PC-9 (cell line): Measurements from ENCODE around the gene TLCD3A. TPM values are rescaled to one million over a fixed set of nuclear protein-coding genes. Genes with fewer than 3 reads are reported as not detected.

Experiments used
- Bru-seq: library from RNA; stranded (reverse); fragments of 400-500 nt; gene quantifications from one replicate; lab custom pipeline; 2021; lab: Mats Ljungman, UMichigan
- BruChase-seq, 2 experiments: library from RNA; stranded (reverse); fragments of 400-500 nt; gene quantifications; one replicate each; lab custom pipeline; 2021; lab: Mats Ljungman, UMichigan
- BruUV-seq: library from RNA; stranded (reverse); fragments of 400-500 nt; replicated peaks from 2 replicates; lab custom pipeline; 2021; lab: Mats Ljungman, UMichigan
- CTCF ChIA-PET: fragments of 300-600 bp; sonication (Branson Sonifier 250); formaldehyde crosslinking; loops from one replicate; lab custom pipeline; 2022; ENCODE audit warnings: antibody characterized with exemption; lab: Charles Lee
- POLR2A ChIA-PET: fragments of 300-600 bp; sonication (Branson Sonifier 250); formaldehyde crosslinking; loops from one replicate; lab custom pipeline; 2022; ENCODE audit warnings: antibody characterized with exemption; ENCODE audit not compliant: unreplicated experiment; lab: Charles Lee
- DNase-seq, 2 experiments: peaks; one replicate each; pipeline versions ENCODE4 v3.0.0 to v3.0.0-alpha.2; 2015 to 2022; ENCODE audit warnings: mixed read lengths in 1 of 2
- H2AFZ ChIP-seq: fragments of 200-600 bp; sonication (generic); 2 replicates; pipeline ENCODE4 v1.8.1; 2017; ENCODE audit warnings: antibody characterized with exemption
- H3F3A ChIP-seq: fragments of 200-600 bp; sonication (generic); 2 replicates; pipeline ENCODE4 v1.8.1; 2017; ENCODE audit warnings: antibody characterized with exemption, mild to moderate bottlenecking, low read depth; ENCODE audit not compliant: insufficient read depth
- H3K27ac ChIP-seq: fragments of 200-600 bp; sonication (generic); 2 replicates; pipeline ENCODE4 v1.6.1; 2016; ENCODE audit warnings: mixed run types
- H3K27me3 ChIP-seq: fragments of 200-600 bp; sonication (generic); 2 replicates; pipeline ENCODE4 v1.6.1; 2016; ENCODE audit warnings: low read depth, mixed run types; ENCODE audit not compliant: insufficient read depth
- H3K36me3 ChIP-seq: fragments of 200-600 bp; sonication (generic); 2 replicates; pipeline ENCODE4 v1.6.1; 2016; ENCODE audit warnings: low read depth, mixed run types
- H3K4me1 ChIP-seq: fragments of 200-600 bp; sonication (generic); replicated peaks from 2 replicates; pipeline ENCODE4 v1.6.1; 2016; ENCODE audit warnings: mixed run types; ENCODE audit not compliant: insufficient read depth
- H3K4me2 ChIP-seq: fragments of 200-600 bp; sonication (generic); 2 replicates; pipeline ENCODE4 v1.6.1; 2017; ENCODE audit warnings: mixed run types
- H3K4me3 ChIP-seq: fragments of 200-600 bp; sonication (generic); 2 replicates; pipeline ENCODE4 v1.6.1; 2016; ENCODE audit warnings: mixed run types
- H3K79me2 ChIP-seq: fragments of 200-600 bp; sonication (generic); 2 replicates; pipeline ENCODE4 v1.6.1; 2017; ENCODE audit warnings: low read depth, mixed run types
- H3K9me2 ChIP-seq: fragments of 200-600 bp; sonication (generic); 2 replicates; pipeline ENCODE4 v1.8.1; 2017; ENCODE audit warnings: mild to moderate bottlenecking; ENCODE audit not compliant: insufficient read depth
- H3K9me3 ChIP-seq: fragments of 200-600 bp; sonication (generic); 2 replicates; pipeline ENCODE4 v1.8.1; 2016; ENCODE audit warnings: low read depth; ENCODE audit not compliant: insufficient read depth
- H4K20me1 ChIP-seq: fragments of 200-600 bp; sonication (generic); 2 replicates; pipeline ENCODE4 v1.8.1; 2017; ENCODE audit not compliant: insufficient read depth
- EZH2 ChIP-seq: fragments of 200-600 bp; sonication (generic); IDR thresholded peaks from 2 replicates; pipeline ENCODE4 v1.8.0; 2017; ENCODE audit warnings: antibody characterized with exemption, low read depth
- intact Hi-C: fragments of 100-400 bp; cut with micrococcal nuclease; formaldehyde crosslinking; loops from one replicate; pipeline ENCODE4 v1.10.0; 2022; ENCODE audit not compliant: unreplicated experiment
- long read RNA-seq: library from polyadenylated mRNA; stranded (forward); transcript quantifications from one replicate; pipeline ENCODE4 v2.0.0, GENCODE V29; 2022
- total RNA-seq: library from RNA; stranded (reverse); gene quantifications from 2 replicates; pipeline ENCODE4 v1.2.3, GENCODE V29; 2021
- TF ChIP-seq, protein P1 (sequence below): fragments of 200-600 bp; sonication (generic); conservative IDR thresholded peaks from 2 replicates; pipeline ENCODE4 v1.6.1; 2017; ENCODE audit warnings: mixed run types, antibody characterized with exemption, mild to moderate bottlenecking, moderate library complexity

The TLCD3A gene
- total RNA-seq, result 13.4 and 29.4 TPM in 2 replicates
- percentile 73 among the genes with signal in this experiment for Bru-seq, nascent RNA
- percentile 61 among the genes with signal in this experiment for BruChase-seq, experiment 1, labeled RNA remaining after a 2-hour chase
- percentile 75 among the genes with signal in this experiment for BruChase-seq, experiment 2, labeled RNA remaining after a 6-hour chase
- long read RNA-seq, transcript FAM57A-202 (5 exons, 2,412 nt), result major isoform, 13 of 24 reads
- long read RNA-seq, partial matches to known transcripts, result 0 of 24 reads
- long read RNA-seq, other reads (novel, unspliced or antisense), result 10 of 24 reads

DNA sequence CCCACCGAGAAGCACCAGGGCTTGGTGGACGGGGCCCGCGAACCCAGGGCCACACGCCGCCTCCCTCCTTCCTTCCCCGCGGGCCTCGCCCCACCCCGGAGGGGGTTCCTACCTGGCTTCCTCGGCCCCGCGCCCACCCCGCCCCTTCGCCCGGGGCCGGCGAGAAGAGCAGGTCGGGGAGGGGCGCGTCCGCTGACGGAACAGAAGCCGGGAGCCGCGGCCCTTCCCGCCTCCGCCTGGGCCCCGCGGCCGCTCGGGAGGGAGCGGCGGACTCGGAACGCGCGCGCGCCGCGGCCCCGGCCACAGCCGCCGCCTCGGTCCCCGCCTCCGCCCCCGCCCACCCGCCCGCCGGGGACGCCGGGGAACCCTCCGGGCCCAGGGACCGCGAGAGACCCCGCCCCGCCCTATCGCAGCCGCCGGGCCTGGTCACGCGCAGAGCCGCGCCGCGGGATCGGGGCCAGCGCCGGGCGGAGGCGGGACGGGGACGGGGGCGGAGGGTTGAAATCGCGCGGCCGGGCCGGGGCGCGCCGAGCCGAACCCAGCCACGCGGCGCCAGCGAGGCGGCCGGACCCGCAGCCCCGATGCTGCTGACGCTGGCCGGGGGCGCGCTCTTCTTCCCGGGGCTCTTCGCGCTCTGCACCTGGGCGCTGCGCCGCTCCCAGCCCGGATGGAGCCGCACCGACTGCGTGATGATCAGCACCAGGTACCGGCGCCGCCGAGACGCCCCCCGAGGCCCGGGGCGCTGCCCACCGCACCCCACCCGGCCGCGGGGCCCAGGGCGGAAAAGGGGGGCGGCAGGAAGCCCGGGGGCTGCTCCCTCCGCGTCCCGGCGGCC lies at the start of gene TLCD3A:
TLCD3A (plus strand) TSS at position 530 of the 835 bp plus-strand sequence; CDS start at position 582, 52 bp downstream.
- H3K4me3 ChIP-seq, result peak within 1 kb of the TSS; percentile 96
- H3K27ac ChIP-seq, result no peak within 1 kb of the TSS
- peaks cover 8% of the 10 kb centered on the region; the same call in 1 of the 2 replicates for H3K36me3 ChIP-seq
- no peaks in the 10 kb centered on the region for H3K27me3 ChIP-seq
- ChIA-PET CTCF (no interaction called here), POLR2A (no interaction called here)
- H4K20me1 ChIP-seq, result peaks cover 12% of the 10 kb centered on the region; the same call in 1 of the 2 replicates
- peak within 1 kb of the TSS; percentile 91 for H3K4me2 ChIP-seq
- no peaks in the 10 kb centered on the region for H3K9me3 ChIP-seq
- peak; percentile 42 to 87 for DNase-seq
- no peaks in the 10 kb centered on the region for H3K9me2 ChIP-seq
- no TSS peak for BruUV-seq
- H3F3A ChIP-seq, result peaks cover 34% of the 10 kb centered on the region
- intact Hi-C loops, result no loop called here
- H3K4me1 ChIP-seq, result peaks cover 12% of the 10 kb centered on the region
- peak within 1 kb of the TSS; percentile 80 for H2AFZ ChIP-seq
- H3K79me2 ChIP-seq, result peaks cover 21% of the 10 kb centered on the region
- TF ChIP-seq EZH2, result no peak

DNA sequence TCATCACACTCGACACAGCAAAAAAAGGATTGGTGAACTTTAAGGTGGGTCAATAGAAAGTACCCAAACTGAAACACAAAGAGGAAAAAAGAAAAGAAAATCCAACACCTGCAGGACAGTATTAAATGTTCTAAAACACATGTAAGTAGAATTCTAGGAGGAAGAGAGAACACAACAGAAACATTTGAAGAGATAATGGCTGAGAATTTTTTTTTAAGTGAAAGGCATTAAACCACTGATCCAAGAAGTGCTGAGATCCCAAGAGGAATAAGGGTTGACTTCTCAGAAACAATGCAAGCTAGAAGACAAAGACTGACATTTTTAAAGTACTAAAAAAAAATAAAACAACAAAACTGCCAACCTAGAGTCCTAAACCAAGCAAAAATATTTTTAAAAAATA lies 49.4 kb upstream of the TLCD3A start:
- Histone ChIP-seq H3K4me2 (no peak overlapping the region), H3K9me3 (no peaks in the 10 kb centered on the region), H3F3A (no peaks in the 10 kb centered on the region), H3K4me1 (no peaks in the 10 kb centered on the region; the same call in 1 of the 2 replicates), H3K27ac (no peak overlapping the region), H4K20me1 (no peaks in the 10 kb centered on the region), H3K79me2 (peaks cover 3% of the 10 kb centered on the region; the same call in 1 of the 2 replicates), H3K36me3 (peaks cover 17% of the 10 kb centered on the region; the same call in 1 of the 2 replicates), H3K27me3 (no peaks in the 10 kb centered on the region), H3K9me2 (no peaks in the 10 kb centered on the region), H2AFZ (no peak overlapping the region), H3K4me3 (no peak overlapping the region)
- ChIA-PET POLR2A (no interaction called here), CTCF (interaction anchor here (0.5 to 1.4 kb wide), 2 partner anchors 17 to 32 kb away, joined by 4 to 8 read pairs; no protein-coding TSS in a partner anchor)
- TF ChIP-seq EZH2, result no peak
- TF ChIP-seq, protein P1, sequence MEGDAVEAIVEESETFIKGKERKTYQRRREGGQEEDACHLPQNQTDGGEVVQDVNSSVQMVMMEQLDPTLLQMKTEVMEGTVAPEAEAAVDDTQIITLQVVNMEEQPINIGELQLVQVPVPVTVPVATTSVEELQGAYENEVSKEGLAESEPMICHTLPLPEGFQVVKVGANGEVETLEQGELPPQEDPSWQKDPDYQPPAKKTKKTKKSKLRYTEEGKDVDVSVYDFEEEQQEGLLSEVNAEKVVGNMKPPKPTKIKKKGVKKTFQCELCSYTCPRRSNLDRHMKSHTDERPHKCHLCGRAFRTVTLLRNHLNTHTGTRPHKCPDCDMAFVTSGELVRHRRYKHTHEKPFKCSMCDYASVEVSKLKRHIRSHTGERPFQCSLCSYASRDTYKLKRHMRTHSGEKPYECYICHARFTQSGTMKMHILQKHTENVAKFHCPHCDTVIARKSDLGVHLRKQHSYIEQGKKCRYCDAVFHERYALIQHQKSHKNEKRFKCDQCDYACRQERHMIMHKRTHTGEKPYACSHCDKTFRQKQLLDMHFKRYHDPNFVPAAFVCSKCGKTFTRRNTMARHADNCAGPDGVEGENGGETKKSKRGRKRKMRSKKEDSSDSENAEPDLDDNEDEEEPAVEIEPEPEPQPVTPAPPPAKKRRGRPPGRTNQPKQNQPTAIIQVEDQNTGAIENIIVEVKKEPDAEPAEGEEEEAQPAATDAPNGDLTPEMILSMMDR, result no peak
- BruUV-seq, result no TSS peak
- intact Hi-C loops, result no loop called here
- no peak for DNase-seq

DNA sequence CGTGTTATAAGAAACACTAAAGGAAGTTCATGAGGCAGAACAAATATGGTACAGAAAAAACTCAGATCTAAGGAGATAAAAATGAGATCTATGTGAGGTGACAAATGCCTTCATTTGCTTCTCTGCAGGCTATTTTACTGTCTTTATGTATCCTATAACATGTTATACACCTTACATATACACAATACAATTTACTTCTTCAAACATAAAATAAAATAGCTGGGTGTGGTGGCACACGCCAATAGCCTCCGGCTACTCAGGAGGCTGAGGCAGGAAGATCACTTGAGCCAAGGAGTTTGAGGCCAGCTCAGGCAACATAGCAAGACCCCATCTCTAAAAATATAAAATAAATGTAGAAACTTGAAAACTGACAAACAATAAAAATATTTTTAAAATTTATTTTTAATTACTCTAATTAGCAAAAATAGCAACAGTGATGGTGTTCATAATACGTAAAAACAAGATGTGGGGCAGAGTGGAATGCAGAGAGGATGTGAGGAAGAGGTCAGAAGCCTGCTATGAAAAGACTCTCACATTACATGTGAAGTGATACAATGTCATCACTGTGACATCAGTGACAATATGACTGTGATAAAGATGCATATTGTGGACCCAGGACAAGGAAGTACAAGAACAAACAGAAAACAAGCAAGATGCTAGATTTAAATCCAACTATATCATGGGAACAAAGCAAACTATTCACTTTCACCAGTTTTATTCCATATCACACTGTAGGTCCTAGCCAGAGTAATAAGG lies 48.7 kb upstream of the TLCD3A start:
- BruUV-seq, result no TSS peak
- H4K20me1 ChIP-seq, result no peaks in the 10 kb centered on the region
- H3K36me3 ChIP-seq, result peaks cover 18% of the 10 kb centered on the region; the same call in 1 of the 2 replicates
- H3K27me3 ChIP-seq, result no peaks in the 10 kb centered on the region
- no peaks in the 10 kb centered on the region for H3K9me3 ChIP-seq
- no peak for DNase-seq
- no peaks in the 10 kb centered on the region for H3K9me2 ChIP-seq
- intact Hi-C loops, result no loop called here
- H3K27ac ChIP-seq, result 0 out of 2 replicates have a peak overlapping the region, but pooled peaks have one; percentile 5
- H3K79me2 ChIP-seq, result peaks cover 3% of the 10 kb centered on the region; the same call in 1 of the 2 replicates
- H3F3A ChIP-seq, result no peaks in the 10 kb centered on the region
- H2AFZ ChIP-seq, result no peak overlapping the region
- TF ChIP-seq, protein P1, result no peak
- TF ChIP-seq EZH2, result no peak
- H3K4me1 ChIP-seq, result no peaks in the 10 kb centered on the region; the same call in 1 of the 2 replicates
- no peak overlapping the region for H3K4me2 ChIP-seq
- H3K4me3 ChIP-seq, result no peak overlapping the region
- CTCF ChIA-PET, result interaction anchor here (1.4 kb wide), 1 partner anchor 17 kb away, joined by 4 read pairs; no protein-coding TSS in a partner anchor
- POLR2A ChIA-PET, result no interaction called here
